ENCODE measurements around the gene CCKAR.

Gene CCKAR

GRCh38 chr4:26490111-26490959 is at the start of gene CCKAR:
Gene CCKAR (minus strand): TSS chr4:26490484. CDS start chr4:26490267, 217 bp downstream.
- Histone ChIP-seq H3K27me3 (ENCODE audit: insufficient read depth, low read depth, severe bottlenecking) (no peaks in the 10 kb centered on the region), H3K4me3 (ENCODE audit: low read depth, low read length) (no peak within 1 kb of the TSS), H3K9me3 (ENCODE audit: severe bottlenecking) (peaks cover 4% of the 10 kb centered on the region), H3K27ac (no peak within 1 kb of the TSS), H3K36me3 (no peaks in the 10 kb centered on the region)
- DNase-seq = no peak
- no peak for TF ChIP-seq CTCF (IDR thresholded peaks at IDR 0.05; ENCODE audit: low read depth, low read length)

- Histone ChIP-seq H3K9me3 (ENCODE audit: severe bottlenecking) (no peaks in the 10 kb centered on the region), H3K4me3 (ENCODE audit: low read depth, low read length) (no peak overlapping the region), H3K27me3 (ENCODE audit: insufficient read depth, low read depth, severe bottlenecking) (no peaks in the 10 kb centered on the region), H3K27ac (no peak overlapping the region), H3K36me3 (no peaks in the 10 kb centered on the region)
- DNase-seq = no peak
- no peak for TF ChIP-seq CTCF (IDR thresholded peaks at IDR 0.05; ENCODE audit: low read depth, low read length)
These were observed 43.4 kb upstream of the CCKAR start for GRCh38 chr4:26533685-26534084.

GRCh38 chr4:26531491-26532116 is 41.3 kb upstream of the CCKAR start:
- no peak for DNase-seq
- Histone ChIP-seq H3K9me3 (ENCODE audit: severe bottlenecking) (no peaks in the 10 kb centered on the region), H3K4me3 (ENCODE audit: low read depth, low read length) (no peak overlapping the region), H3K27me3 (ENCODE audit: insufficient read depth, low read depth, severe bottlenecking) (no peaks in the 10 kb centered on the region), H3K27ac (no peak overlapping the region), H3K36me3 (no peaks in the 10 kb centered on the region)
- TF ChIP-seq CTCF (IDR thresholded peaks at IDR 0.05; ENCODE audit: low read depth, low read length) = no peak

GRCh38 chr4:26530099-26530498 is 39.8 kb upstream of the CCKAR start:
- DNase-seq = no peak
- Histone ChIP-seq H3K27me3 (ENCODE audit: insufficient read depth, low read depth, severe bottlenecking) (no peaks in the 10 kb centered on the region), H3K27ac (no peak overlapping the region), H3K9me3 (ENCODE audit: severe bottlenecking) (no peaks in the 10 kb centered on the region), H3K36me3 (no peaks in the 10 kb centered on the region), H3K4me3 (ENCODE audit: low read depth, low read length) (no peak overlapping the region)
- no peak for TF ChIP-seq CTCF (IDR thresholded peaks at IDR 0.05; ENCODE audit: low read depth, low read length)

- H3K36me3 ChIP-seq = no peaks in the 10 kb centered on the region
- no peak for DNase-seq
- no peaks in the 10 kb centered on the region for H3K27me3 ChIP-seq (ENCODE audit: insufficient read depth, low read depth, severe bottlenecking)
- no peaks in the 10 kb centered on the region for H3K9me3 ChIP-seq (ENCODE audit: severe bottlenecking)
- TF ChIP-seq CTCF (IDR thresholded peaks at IDR 0.05; ENCODE audit: low read depth, low read length) = no peak
- H3K27ac ChIP-seq = no peak overlapping the region
- no peak overlapping the region for H3K4me3 ChIP-seq (ENCODE audit: low read depth, low read length)
These were observed 39.2 kb upstream of the CCKAR start for GRCh38 chr4:26529479-26529878.

All from WERI-Rb-1 (cell line).